ENCODE data around the gene AHRR. TPM values are rescaled to one million over a fixed set of nuclear protein-coding genes. Genes with fewer than 3 reads are reported as not detected.

The AHRR gene
- total RNA-seq, 1 donor from 2014 or later, result 26.0 TPM

GRCh38 chr5:474840-475661, 153.5 kb downstream of the AHRR start:
- Mint-ChIP-seq H3K4me1 (peaks cover 15% of the 10 kb centered on the region), H3K36me3 (ENCODE audit: low read depth) (peaks cover 16% of the 10 kb centered on the region), H3K27ac (peak overlapping the region; percentile 48), H3K9me3 (no peaks in the 10 kb centered on the region), H3K27me3 (peaks cover 10% of the 10 kb centered on the region), H3K4me3 (peak overlapping the region; percentile 80)
- intact Hi-C loops (cut with micrococcal nuclease), result no loop called here
- DNase-seq, result peak; percentile 71

GRCh38 chr5:475704-476101, 154.2 kb downstream of the AHRR start:
- Mint-ChIP-seq H3K27ac (no peak overlapping the region), H3K27me3 (peaks cover 10% of the 10 kb centered on the region), H3K4me1 (peaks cover 14% of the 10 kb centered on the region), H3K9me3 (no peaks in the 10 kb centered on the region), H3K36me3 (ENCODE audit: low read depth) (peaks cover 13% of the 10 kb centered on the region), H3K4me3 (peak overlapping the region; percentile 61)
- intact Hi-C loops (cut with micrococcal nuclease), result no loop called here
- no peak for DNase-seq

GRCh38 chr5:476102-476813, 154.7 kb downstream of the AHRR start:
- H3K9me3 Mint-ChIP-seq, result no peaks in the 10 kb centered on the region
- H3K4me3 Mint-ChIP-seq, result no peak overlapping the region
- no peak overlapping the region for H3K27ac Mint-ChIP-seq
- intact Hi-C loops (cut with micrococcal nuclease), result no loop called here
- no peak for DNase-seq
- H3K4me1 Mint-ChIP-seq, result peaks cover 11% of the 10 kb centered on the region
- peaks cover 10% of the 10 kb centered on the region for H3K27me3 Mint-ChIP-seq
- H3K36me3 Mint-ChIP-seq (ENCODE audit: low read depth), result peaks cover 10% of the 10 kb centered on the region

- no peak overlapping the region for H3K4me3 Mint-ChIP-seq
- H3K9me3 Mint-ChIP-seq, result no peaks in the 10 kb centered on the region
- peaks cover 10% of the 10 kb centered on the region for H3K27me3 Mint-ChIP-seq
- H3K27ac Mint-ChIP-seq, result no peak overlapping the region
- H3K4me1 Mint-ChIP-seq, result peaks cover 6% of the 10 kb centered on the region
- no peak for DNase-seq
- intact Hi-C loops (cut with micrococcal nuclease), result no loop called here
- H3K36me3 Mint-ChIP-seq (ENCODE audit: low read depth), result peaks cover 5% of the 10 kb centered on the region
These were observed 155.3 kb downstream of the AHRR start for GRCh38 chr5:476814-477175.

GRCh38 chr5:477247-477646, 155.7 kb downstream of the AHRR start:
- DNase-seq, result no peak
- intact Hi-C loops (cut with micrococcal nuclease), result no loop called here
- no peak overlapping the region for H3K27ac Mint-ChIP-seq
- peaks cover 4% of the 10 kb centered on the region for H3K4me1 Mint-ChIP-seq
- H3K4me3 Mint-ChIP-seq, result no peak overlapping the region
- peaks cover 2% of the 10 kb centered on the region for H3K36me3 Mint-ChIP-seq (ENCODE audit: low read depth)
- peaks cover 10% of the 10 kb centered on the region for H3K27me3 Mint-ChIP-seq
- no peaks in the 10 kb centered on the region for H3K9me3 Mint-ChIP-seq

GRCh38 chr5:477871-478270, 156.4 kb downstream of the AHRR start:
- peaks cover 4% of the 10 kb centered on the region for H3K4me1 Mint-ChIP-seq
- no peaks in the 10 kb centered on the region for H3K9me3 Mint-ChIP-seq
- peaks cover 2% of the 10 kb centered on the region for H3K36me3 Mint-ChIP-seq (ENCODE audit: low read depth)
- no peak for DNase-seq
- H3K27ac Mint-ChIP-seq, result no peak overlapping the region
- H3K27me3 Mint-ChIP-seq, result peaks cover 10% of the 10 kb centered on the region
- intact Hi-C loops (cut with micrococcal nuclease), result no loop called here
- no peak overlapping the region for H3K4me3 Mint-ChIP-seq

GRCh38 chr5:478369-478981, 157.0 kb downstream of the AHRR start:
- H3K4me1 Mint-ChIP-seq, result peaks cover 4% of the 10 kb centered on the region
- H3K36me3 Mint-ChIP-seq (ENCODE audit: low read depth), result peaks cover 2% of the 10 kb centered on the region
- no peak for DNase-seq
- intact Hi-C loops (cut with micrococcal nuclease), result no loop called here
- H3K27me3 Mint-ChIP-seq, result peaks cover 10% of the 10 kb centered on the region
- H3K9me3 Mint-ChIP-seq, result no peaks in the 10 kb centered on the region
- H3K27ac Mint-ChIP-seq, result no peak overlapping the region
- no peak overlapping the region for H3K4me3 Mint-ChIP-seq

GRCh38 chr5:478982-479535, 157.5 kb downstream of the AHRR start:
- Mint-ChIP-seq H3K27ac (no peak overlapping the region), H3K36me3 (ENCODE audit: low read depth) (no peaks in the 10 kb centered on the region), H3K9me3 (no peaks in the 10 kb centered on the region), H3K4me1 (peaks cover 2% of the 10 kb centered on the region), H3K27me3 (peaks cover 7% of the 10 kb centered on the region), H3K4me3 (no peak overlapping the region)
- no peak for DNase-seq
- intact Hi-C loops (cut with micrococcal nuclease), result no loop called here

GRCh38 chr5:479566-480319, 158.2 kb downstream of the AHRR start:
- H3K36me3 Mint-ChIP-seq (ENCODE audit: low read depth), result no peaks in the 10 kb centered on the region
- H3K9me3 Mint-ChIP-seq, result no peaks in the 10 kb centered on the region
- DNase-seq, result no peak
- no peak overlapping the region for H3K4me3 Mint-ChIP-seq
- H3K4me1 Mint-ChIP-seq, result peaks cover 2% of the 10 kb centered on the region
- H3K27me3 Mint-ChIP-seq, result peaks cover 7% of the 10 kb centered on the region
- H3K27ac Mint-ChIP-seq, result no peak overlapping the region
- intact Hi-C loops (cut with micrococcal nuclease), result no loop called here

GRCh38 chr5:481347-481746, 159.8 kb downstream of the AHRR start:
- DNase-seq, result no peak
- H3K36me3 Mint-ChIP-seq (ENCODE audit: low read depth), result no peaks in the 10 kb centered on the region
- no peaks in the 10 kb centered on the region for H3K4me1 Mint-ChIP-seq
- intact Hi-C loops (cut with micrococcal nuclease), result no loop called here
- peaks cover 2% of the 10 kb centered on the region for H3K27me3 Mint-ChIP-seq
- H3K27ac Mint-ChIP-seq, result no peak overlapping the region
- no peak overlapping the region for H3K4me3 Mint-ChIP-seq
- H3K9me3 Mint-ChIP-seq, result no peaks in the 10 kb centered on the region

GRCh38 chr5:482021-482420, 160.5 kb downstream of the AHRR start:
- no peaks in the 10 kb centered on the region for H3K4me1 Mint-ChIP-seq
- H3K27me3 Mint-ChIP-seq, result peaks cover 2% of the 10 kb centered on the region
- intact Hi-C loops (cut with micrococcal nuclease), result no loop called here
- no peak for DNase-seq
- no peaks in the 10 kb centered on the region for H3K36me3 Mint-ChIP-seq (ENCODE audit: low read depth)
- no peaks in the 10 kb centered on the region for H3K9me3 Mint-ChIP-seq
- no peak overlapping the region for H3K27ac Mint-ChIP-seq
- no peak overlapping the region for H3K4me3 Mint-ChIP-seq

- Mint-ChIP-seq H3K4me3 (no peak overlapping the region), H3K9me3 (no peaks in the 10 kb centered on the region), H3K27me3 (no peaks in the 10 kb centered on the region), H3K4me1 (no peaks in the 10 kb centered on the region), H3K36me3 (ENCODE audit: low read depth) (no peaks in the 10 kb centered on the region), H3K27ac (no peak overlapping the region)
- intact Hi-C loops (cut with micrococcal nuclease), result no loop called here
- DNase-seq, result no peak
These were observed 161.0 kb downstream of the AHRR start for GRCh38 chr5:482506-482905.

GRCh38 chr5:483011-483410, 161.5 kb downstream of the AHRR start:
- no peak for DNase-seq
- no peak overlapping the region for H3K4me3 Mint-ChIP-seq
- H3K36me3 Mint-ChIP-seq (ENCODE audit: low read depth), result no peaks in the 10 kb centered on the region
- H3K27ac Mint-ChIP-seq, result no peak overlapping the region
- intact Hi-C loops (cut with micrococcal nuclease), result no loop called here
- H3K4me1 Mint-ChIP-seq, result no peaks in the 10 kb centered on the region
- no peaks in the 10 kb centered on the region for H3K9me3 Mint-ChIP-seq
- H3K27me3 Mint-ChIP-seq, result no peaks in the 10 kb centered on the region
